Right lobe of liver (tissue), 4 donors: ENCODE measurements around the gene EVI5.

Source experiments
- POLR2A ChIP-seq: fragments of 450-650 bp; IDR thresholded peaks from one replicate; pipeline ENCODE4 v1.6.1; 2017; ENCODE audit warnings: antibody characterized with exemption, mild to moderate bottlenecking
- TF ChIP-seq, protein P1 (sequence below), 4 donors: fragments of 200-600 bp in 3 of 4; fragments of 450-650 bp in 1 of 4; IDR thresholded peaks; one replicate each; pipeline versions ENCODE4 v1.5.1 to v1.8.0; 2016 to 2022; ENCODE audit warnings: antibody characterized with exemption in 4 of 4, mild to moderate bottlenecking in 2 of 4
- donor health status: DM: no; HTN: no; CAD: no.
- donor health status: DM: no; HTN: no; CAD: no.
- donor health status: DM: no; HTN: yes; CAD: no.

DNA sequence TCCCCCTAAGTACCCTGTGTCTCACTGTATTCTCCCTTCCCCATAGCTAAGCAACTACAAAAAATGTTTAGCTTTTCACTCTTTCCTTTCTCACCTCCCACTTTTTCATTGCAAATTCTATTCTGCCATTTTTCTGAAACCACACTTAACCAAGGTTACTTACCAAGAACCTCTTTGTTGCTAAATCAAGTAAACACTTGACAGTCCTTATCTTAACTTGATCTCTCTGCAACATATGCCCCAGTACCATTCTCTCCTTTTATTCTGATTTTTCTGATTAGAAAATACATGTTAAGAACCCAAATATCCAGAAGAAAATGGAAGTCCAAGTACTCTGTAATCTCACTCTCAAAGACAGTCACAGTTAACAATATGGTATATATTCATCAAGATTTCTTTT is 16.0 kb downstream of the EVI5 start:
- TF ChIP-seq, protein P1, sequence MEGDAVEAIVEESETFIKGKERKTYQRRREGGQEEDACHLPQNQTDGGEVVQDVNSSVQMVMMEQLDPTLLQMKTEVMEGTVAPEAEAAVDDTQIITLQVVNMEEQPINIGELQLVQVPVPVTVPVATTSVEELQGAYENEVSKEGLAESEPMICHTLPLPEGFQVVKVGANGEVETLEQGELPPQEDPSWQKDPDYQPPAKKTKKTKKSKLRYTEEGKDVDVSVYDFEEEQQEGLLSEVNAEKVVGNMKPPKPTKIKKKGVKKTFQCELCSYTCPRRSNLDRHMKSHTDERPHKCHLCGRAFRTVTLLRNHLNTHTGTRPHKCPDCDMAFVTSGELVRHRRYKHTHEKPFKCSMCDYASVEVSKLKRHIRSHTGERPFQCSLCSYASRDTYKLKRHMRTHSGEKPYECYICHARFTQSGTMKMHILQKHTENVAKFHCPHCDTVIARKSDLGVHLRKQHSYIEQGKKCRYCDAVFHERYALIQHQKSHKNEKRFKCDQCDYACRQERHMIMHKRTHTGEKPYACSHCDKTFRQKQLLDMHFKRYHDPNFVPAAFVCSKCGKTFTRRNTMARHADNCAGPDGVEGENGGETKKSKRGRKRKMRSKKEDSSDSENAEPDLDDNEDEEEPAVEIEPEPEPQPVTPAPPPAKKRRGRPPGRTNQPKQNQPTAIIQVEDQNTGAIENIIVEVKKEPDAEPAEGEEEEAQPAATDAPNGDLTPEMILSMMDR (IDR thresholded peaks at IDR 0.05), result no peak
- no peak for TF ChIP-seq POLR2A
